RWPE1 (cell line): ENCODE measurements around the gene KHDC4.
A peak's percentile ranks its signal among the peaks of the same experiment; 100 is the strongest.

Experiments used
- CTCF ChIA-PET: fragments of 350-600 bp; sonication (Branson Sonifier 250); formaldehyde crosslinking; extraction: SDS; loops from one replicate; lab custom pipeline; 2021; lab: Yijun Ruan, JAX
- POLR2A ChIA-PET: fragments of 400-600 bp; formaldehyde crosslinking; extraction: SDS; loops from one replicate; lab custom pipeline; 2020; ENCODE audit warnings: antibody characterized with exemption; ENCODE audit not compliant: low non-redundant PET; lab: Yijun Ruan, JAX
- DNase-seq: peaks from one replicate; pipeline ENCODE4 v3.0.0; 2012; ENCODE audit warnings: low spot score
- H3K27ac ChIP-seq: fragments of 450-650 bp; 2 replicates; pipeline ENCODE4 v1.5.1; 2017
- TF ChIP-seq, protein P1 (sequence below): fragments of 450-650 bp; conservative IDR thresholded peaks from 2 replicates; pipeline ENCODE4 v1.5.1; 2017; ENCODE audit warnings: low read depth, mild to moderate bottlenecking

Gene KHDC4

DNA sequence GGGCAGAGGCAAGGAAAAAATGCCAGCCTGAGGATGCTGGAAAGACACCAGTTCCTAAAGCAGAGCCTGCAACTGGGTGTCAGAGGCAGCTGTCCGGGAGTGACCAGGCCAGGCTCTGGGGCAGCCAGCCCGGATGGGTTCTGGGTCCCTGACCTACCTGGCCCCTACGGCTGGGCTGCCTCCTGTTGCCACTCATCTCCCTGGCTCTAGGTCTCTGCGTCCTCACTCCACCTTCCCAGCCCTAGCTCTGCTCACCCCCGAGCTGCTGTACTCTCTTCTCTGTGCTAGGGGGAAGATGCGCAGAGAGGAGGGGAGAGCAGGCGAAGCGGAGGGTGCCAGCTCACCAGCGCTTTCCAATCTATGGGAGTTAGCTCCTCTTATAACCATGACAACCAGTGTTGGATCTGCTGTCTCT lies 35.2 kb upstream of the KHDC4 start:
- CTCF ChIA-PET = interaction anchor here (0.7 to 1.1 kb wide), 2 partner anchors 9 to 25 kb away, joined by 3 read pairs; partner anchors contain the start of gene ARHGEF2
- TF ChIP-seq, protein P1, sequence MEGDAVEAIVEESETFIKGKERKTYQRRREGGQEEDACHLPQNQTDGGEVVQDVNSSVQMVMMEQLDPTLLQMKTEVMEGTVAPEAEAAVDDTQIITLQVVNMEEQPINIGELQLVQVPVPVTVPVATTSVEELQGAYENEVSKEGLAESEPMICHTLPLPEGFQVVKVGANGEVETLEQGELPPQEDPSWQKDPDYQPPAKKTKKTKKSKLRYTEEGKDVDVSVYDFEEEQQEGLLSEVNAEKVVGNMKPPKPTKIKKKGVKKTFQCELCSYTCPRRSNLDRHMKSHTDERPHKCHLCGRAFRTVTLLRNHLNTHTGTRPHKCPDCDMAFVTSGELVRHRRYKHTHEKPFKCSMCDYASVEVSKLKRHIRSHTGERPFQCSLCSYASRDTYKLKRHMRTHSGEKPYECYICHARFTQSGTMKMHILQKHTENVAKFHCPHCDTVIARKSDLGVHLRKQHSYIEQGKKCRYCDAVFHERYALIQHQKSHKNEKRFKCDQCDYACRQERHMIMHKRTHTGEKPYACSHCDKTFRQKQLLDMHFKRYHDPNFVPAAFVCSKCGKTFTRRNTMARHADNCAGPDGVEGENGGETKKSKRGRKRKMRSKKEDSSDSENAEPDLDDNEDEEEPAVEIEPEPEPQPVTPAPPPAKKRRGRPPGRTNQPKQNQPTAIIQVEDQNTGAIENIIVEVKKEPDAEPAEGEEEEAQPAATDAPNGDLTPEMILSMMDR = no peak

DNA sequence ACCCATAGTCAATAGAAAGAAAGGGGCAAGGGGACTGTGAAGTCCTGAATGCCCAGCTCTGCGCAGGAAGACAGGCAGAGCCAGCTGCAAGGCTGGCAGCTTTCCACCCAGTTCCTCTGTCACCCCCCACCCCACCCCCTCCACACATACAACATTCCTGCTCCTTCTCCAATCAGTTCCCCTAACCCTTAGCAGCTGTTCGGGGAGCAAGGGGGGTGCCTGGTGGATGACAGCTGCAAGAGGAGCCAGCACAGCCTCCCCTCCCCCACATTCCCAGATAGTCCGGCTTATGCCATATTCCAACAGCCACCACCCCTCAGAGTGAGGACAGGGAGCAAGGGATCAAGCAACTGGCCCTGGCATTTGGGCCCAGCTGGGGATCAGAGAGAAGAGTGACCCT lies 34.5 kb upstream of the KHDC4 start:
- no peak for DNase-seq
- H3K27ac ChIP-seq = peak overlapping the region; percentile 61

More for the DNA sequence above, 35.2 kb upstream of the KHDC4 start:
- H3K27ac ChIP-seq = peak overlapping the region; percentile 61
- POLR2A ChIA-PET = no interaction called here
- no peak for DNase-seq

DNA sequence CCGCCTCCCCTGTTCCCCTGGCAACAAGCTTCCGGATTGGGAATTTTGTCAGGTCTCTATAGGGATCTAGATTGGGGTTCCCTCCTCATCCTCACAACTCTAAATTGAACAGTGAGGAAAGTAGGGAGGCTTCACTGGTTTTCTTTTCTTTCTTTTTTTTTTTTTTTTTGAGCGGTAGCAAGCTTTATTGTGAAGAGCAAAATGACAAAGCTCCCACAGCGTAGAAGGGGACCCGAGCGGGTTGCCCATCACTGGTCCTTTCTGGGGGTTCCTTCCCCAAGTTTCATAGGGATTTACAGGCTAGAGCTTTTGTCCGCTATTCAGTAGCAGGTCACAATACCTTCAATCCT lies 33.8 kb upstream of the KHDC4 start:
- ChIA-PET POLR2A (interaction anchor here (0.6 to 0.7 kb wide), 2 partner anchors 8 to 34 kb away, joined by 3 to 7 read pairs; no protein-coding TSS in a partner anchor), CTCF (interaction anchor here (0.7 kb wide), 1 partner anchor 9 kb away, joined by 3 read pairs; no protein-coding TSS in a partner anchor)
- TF ChIP-seq, protein P1 = no peak
- no peak for DNase-seq
- H3K27ac ChIP-seq = peak overlapping the region; percentile 52

More for the DNA sequence above, 34.5 kb upstream of the KHDC4 start:
- POLR2A ChIA-PET = no interaction called here
- CTCF ChIA-PET = interaction anchor here (1.1 kb wide), 1 partner anchor 9 kb away, joined by 3 read pairs; the partner anchor contains the start of gene ARHGEF2
- TF ChIP-seq, protein P1 = no peak

DNA sequence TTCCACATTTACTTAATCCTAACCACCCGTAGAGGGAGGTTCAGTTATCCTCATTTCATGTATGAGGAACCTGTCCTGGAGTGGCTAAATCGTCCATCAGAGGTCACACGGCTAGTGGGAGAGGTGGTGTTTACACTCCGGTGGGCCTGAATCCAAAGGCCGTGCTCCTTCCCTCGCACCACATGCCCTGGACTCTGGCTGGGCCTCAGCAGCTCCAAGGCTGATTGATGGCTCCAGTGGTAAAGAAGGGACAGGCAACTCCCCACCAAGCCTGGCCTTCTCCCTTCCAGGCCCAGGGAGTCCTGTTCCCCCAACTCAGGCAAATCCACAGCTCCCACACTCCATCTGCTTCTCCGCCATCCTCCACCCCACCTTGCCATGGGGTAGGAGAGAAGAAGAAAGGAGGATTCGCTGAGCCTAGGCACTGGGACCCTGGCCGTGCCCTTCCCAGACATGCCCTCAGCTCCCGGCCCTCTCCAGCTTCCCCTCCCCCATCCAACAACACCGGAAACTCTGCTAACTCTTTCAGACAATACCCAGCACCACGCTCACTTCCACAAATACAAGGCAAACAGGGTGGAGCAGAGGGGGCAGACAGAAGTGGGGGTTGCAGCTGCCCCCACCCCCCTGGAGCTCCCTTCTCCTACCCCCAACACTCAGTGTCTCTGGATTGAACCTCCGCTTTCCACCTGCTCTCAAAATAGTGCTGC lies 33.3 kb upstream of the KHDC4 start:
- H3K27ac ChIP-seq = peak overlapping the region; percentile 52
- TF ChIP-seq, protein P1 = no peak
- no peak for DNase-seq
- CTCF ChIA-PET = interaction anchor here (0.7 kb wide), 1 partner anchor 10 kb away, joined by 3 read pairs; no protein-coding TSS in a partner anchor
- POLR2A ChIA-PET = interaction anchor here (0.6 to 0.7 kb wide), 2 partner anchors 8 to 34 kb away, joined by 3 to 7 read pairs; no protein-coding TSS in a partner anchor

DNA sequence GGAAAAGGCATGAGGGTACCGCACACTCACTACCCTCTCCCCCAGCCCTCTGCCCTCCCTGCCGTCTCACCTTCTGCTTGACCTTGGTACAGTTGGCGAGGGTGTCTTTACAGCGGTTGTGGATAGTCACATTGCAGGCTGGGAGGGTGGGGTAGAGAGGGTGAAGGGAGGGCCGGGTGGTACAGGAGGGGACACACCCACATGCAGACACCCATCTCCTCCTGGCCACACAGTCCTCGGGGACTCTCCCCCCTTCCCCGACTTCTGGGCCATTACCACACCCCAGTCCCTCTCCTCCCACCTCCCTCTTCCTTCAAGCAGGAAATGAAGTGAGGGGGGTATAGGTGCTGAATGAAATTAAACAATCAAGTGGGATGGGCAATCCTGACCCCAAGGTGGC lies 32.5 kb upstream of the KHDC4 start:
- DNase-seq = no peak
- peak overlapping the region; percentile 52 for H3K27ac ChIP-seq
- TF ChIP-seq, protein P1 = no peak
- ChIA-PET CTCF (no interaction called here), POLR2A (no interaction called here)

DNA sequence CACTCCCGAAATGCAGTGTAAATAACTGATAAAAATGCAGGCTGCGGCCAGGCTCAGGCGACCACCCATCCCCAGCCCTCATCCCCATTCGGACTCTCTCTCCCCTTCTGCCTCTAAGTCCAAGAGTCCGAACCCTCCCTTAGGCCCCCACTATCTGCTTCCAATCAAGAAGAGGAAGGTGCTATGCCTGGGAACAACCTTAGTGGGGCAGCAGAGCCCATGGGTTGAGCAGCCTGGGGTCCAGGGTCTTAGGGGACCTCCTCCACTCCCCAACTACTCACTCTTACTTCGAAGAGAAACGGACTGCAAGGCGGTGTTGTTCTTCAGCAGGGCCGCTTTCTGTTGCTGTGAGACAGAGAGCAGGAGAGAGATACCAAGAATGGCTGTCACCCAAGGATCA lies 31.9 kb upstream of the KHDC4 start:
- CTCF ChIA-PET = interaction anchor here (0.8 kb wide), 1 partner anchor 24 kb away, joined by 3 read pairs; no protein-coding TSS in a partner anchor
- TF ChIP-seq, protein P1 = no peak
- H3K27ac ChIP-seq = peak overlapping the region; percentile 52
- POLR2A ChIA-PET = no interaction called here
- DNase-seq = no peak
